GM12878 (cell line): Measurements from ENCODE around the gene CCDC88A. TPM values are rescaled to one million over a fixed set of nuclear protein-coding genes. Genes with fewer than 3 reads are reported as not detected.
A peak's percentile ranks its signal among the peaks of the same experiment; 100 is the strongest.

Source experiments
- ATAC-seq: fragments of 200-7000 bp; cut with Tn5 transposase; 3 replicates; pipeline ENCODE4 v1.9.1; 2020; ENCODE audit warnings: mild to moderate bottlenecking, moderate library complexity
- BruUV-seq: library from RNA; stranded (reverse); fragments of 400-500 nt; replicated peaks from 2 replicates; lab custom pipeline; 2021; lab: Mats Ljungman, UMichigan
- CTCF ChIA-PET: fragments of 300-600 bp; sonication (Branson Sonifier 250); formaldehyde crosslinking; extraction: SDS; loops from one replicate; lab custom pipeline; 2021; ENCODE audit warnings: inconsistent platforms; lab: Yijun Ruan, JAX
- POLR2A ChIA-PET: fragments of 350-600 bp; formaldehyde crosslinking; extraction: SDS; loops from one replicate; lab custom pipeline; 2021; ENCODE audit warnings: inconsistent platforms; lab: Charles Lee
- RAD21 ChIA-PET: fragments of 300-600 bp; sonication (Branson Sonifier 250); formaldehyde crosslinking; loops from one replicate; lab custom pipeline; 2023; ENCODE audit warnings: antibody characterized with exemption; ENCODE audit not compliant: unreplicated experiment; lab: Charles Lee
- SMC1A ChIA-PET: fragments of 300-600 bp; sonication (Branson Sonifier 250); formaldehyde crosslinking; loops from one replicate; lab custom pipeline; 2023; ENCODE audit not compliant: unreplicated experiment, uncharacterized antibody; lab: Charles Lee
- DNase-seq: peaks from one replicate; pipeline ENCODE4 v3.0.0-alpha.2; 2011; ENCODE audit warnings: low read depth, low spot score
- FAIRE-seq: peaks from 3 replicates; lab custom pipeline; 2011; peaks lifted over from hg19 to GRCh38; lab: Jason Lieb, UNC
- H2AFZ ChIP-seq: 2 replicates; pipeline ENCODE4 v1.6.0; 2011; ENCODE audit warnings: low read depth, low read length, control low read depth; ENCODE audit not compliant: control insufficient read depth
- H3K27ac ChIP-seq: 2 replicates; pipeline ENCODE4 v1.5.1; 2011; ENCODE audit warnings: control low read depth; ENCODE audit not compliant: control insufficient read depth, insufficient read depth
- H3K27me3 ChIP-seq, 2 experiments: replicated peaks in 1 of 2; 2 replicates each; pipeline versions ENCODE4 v1.6.0 to v1.6.1; 2011; ENCODE audit warnings: low read length in 1 of 2; ENCODE audit not compliant: control insufficient read depth in 2 of 2, insufficient read depth in 2 of 2
- H3K36me3 ChIP-seq, 2 experiments: 2 replicates each; pipeline ENCODE4 v1.5.1; 2011; ENCODE audit warnings: low read length in 1 of 2; ENCODE audit not compliant: control insufficient read depth in 2 of 2, insufficient read depth in 2 of 2
- H3K4me1 ChIP-seq: 2 replicates; pipeline ENCODE4 v1.6.1; 2011; ENCODE audit warnings: mild to moderate bottlenecking, low read length, moderate library complexity, mixed read lengths; ENCODE audit not compliant: control insufficient read depth, insufficient read depth
- H3K4me2 ChIP-seq: 2 replicates; pipeline ENCODE4 v1.6.0; 2011; ENCODE audit warnings: control low read depth; ENCODE audit not compliant: control insufficient read depth, insufficient read depth
- H3K4me3 ChIP-seq: fragments of 200-600 bp; sonication (generic); 2 replicates; pipeline ENCODE4 v1.5.1; 2016
- H3K79me2 ChIP-seq: 2 replicates; pipeline ENCODE4 v1.6.0; 2011; ENCODE audit warnings: low read length; ENCODE audit not compliant: control insufficient read depth, insufficient read depth
- H3K9ac ChIP-seq: 2 replicates; pipeline ENCODE4 v1.8.0; 2011; ENCODE audit warnings: low read length, control low read depth, mixed read lengths; ENCODE audit not compliant: control insufficient read depth, insufficient read depth
- H3K9me3 ChIP-seq: replicated peaks from 3 replicates; pipeline ENCODE4 v1.5.1; 2011; ENCODE audit warnings: mild to moderate bottlenecking, low read length; ENCODE audit not compliant: control insufficient read depth, insufficient read depth
- H4K20me1 ChIP-seq: 2 replicates; pipeline ENCODE4 v1.6.0; 2011; ENCODE audit not compliant: control insufficient read depth, insufficient read depth
- BCL11A ChIP-seq: IDR thresholded peaks from 2 replicates; pipeline ENCODE4 v1.6.1; 2011; ENCODE audit warnings: low read depth, low read length
- CHD4 ChIP-seq: fragments of 200-600 bp; sonication (generic); IDR thresholded peaks from 2 replicates; pipeline ENCODE4 v1.6.1; 2016; ENCODE audit warnings: mild to moderate bottlenecking
- ESRRA ChIP-seq: IDR thresholded peaks from 2 replicates; pipeline ENCODE4 v1.6.1; 2012; ENCODE audit warnings: mild to moderate bottlenecking, low read length, improper control_type of control experiment
- IKZF2 ChIP-seq, 2 experiments: fragments of 450-650 bp; IDR thresholded peaks; 2 replicates each; pipeline ENCODE4 v1.6.1; 2017; ENCODE audit warnings: mild to moderate bottlenecking in 2 of 2, moderate library complexity in 2 of 2
- MEF2A ChIP-seq: IDR thresholded peaks from 2 replicates; pipeline ENCODE4 v1.6.1; 2011; ENCODE audit warnings: low read depth, mild to moderate bottlenecking, low read length, moderate library complexity; ENCODE audit not compliant: insufficient read depth
- NR2C1 ChIP-seq: fragments of 450-650 bp; IDR thresholded peaks from 2 replicates; pipeline ENCODE4 v1.6.1; 2017; ENCODE audit warnings: antibody characterized with exemption, mild to moderate bottlenecking, moderate library complexity
- NR2F1 ChIP-seq: fragments of 450-650 bp; conservative IDR thresholded peaks from 2 replicates; pipeline ENCODE4 v1.6.1; 2017; ENCODE audit warnings: mild to moderate bottlenecking
- RAD21 ChIP-seq: IDR thresholded peaks from 2 replicates; pipeline ENCODE4 v1.6.1; 2011; ENCODE audit warnings: mild to moderate bottlenecking, low read depth, low read length, moderate library complexity; ENCODE audit not compliant: insufficient read depth
- ZBTB40 ChIP-seq: fragments of 450-650 bp; IDR thresholded peaks from 2 replicates; pipeline ENCODE4 v1.6.1; 2016; ENCODE audit warnings: mild to moderate bottlenecking, moderate library complexity, borderline replicate concordance
- WGBS: methylation state at CpG from one replicate; pipeline ENCODE4 v1.1.6; 2016; ENCODE audit warnings: low lambda C conversion rate; ENCODE audit not compliant: insufficient replicate concordance, insufficient coverage; ENCODE audit errors: missing lambda C conversion rate; 5-methylcytosine and 5-hydroxymethylcytosine counted together
- in situ Hi-C: fragments of 300-500 bp; cut with MboI; formaldehyde crosslinking; loops from 9 replicates; pipeline ENCODE4 v1.14.3; 2018; ENCODE audit warnings: mixed read lengths
- intact Hi-C: fragments of 100-400 bp; cut with micrococcal nuclease; formaldehyde crosslinking; loops from one replicate; pipeline ENCODE4 v1.14.2; 2022; ENCODE audit not compliant: unreplicated experiment
- polyA plus RNA-seq, 11 experiments: library from polyadenylated mRNA; depleted of rRNA in 4 of 11; unstranded in 6 of 11; stranded (reverse) in 5 of 11; fragments of >200 nt; fragmentation: Nextera tagmentation in 4 of 11; fragmentation: Illumina TruSeq in 1 of 11; extraction: Ambion mirVana in 4 of 11; extraction: Trizol in 1 of 11; gene quantifications; 1 replicate in 1 of 11; 2 replicates in 10 of 11; pipeline versions ENCODE4 v1.2.1 to v1.2.3, GENCODE V29; 2011 to 2016; ENCODE audit warnings: inconsistent platforms in 2 of 11, missing spikeins in 2 of 11, low read depth in 1 of 11
- total RNA-seq, 4 experiments: library from RNA; depleted of rRNA in 3 of 4; stranded (reverse); fragments of >200 nt in 3 of 4; fragmentation: Illumina TruSeq in 1 of 4; extraction: Trizol in 1 of 4; gene quantifications; 2 replicates each; pipeline versions ENCODE4 v1.2.1 to v1.2.3, GENCODE V29; 2013 to 2021

Gene CCDC88A
- total and polyA plus RNA-seq, 10 of the 15 experiments (the other 5 are each of a cell fraction or from before 2014, with no cell fraction given) = 1.8 to 71.6 (median 45.9) TPM

- ChIA-PET CTCF (interaction anchor here (1.0 to 1.3 kb wide), 2 partner anchors 9 to 29 kb away, joined by 3 read pairs; no protein-coding TSS in a partner anchor), SMC1A (interaction anchor here (1.4 to 1.8 kb wide), 2 partner anchors 10 to 11 kb away, joined by 3 to 8 read pairs; no protein-coding TSS in a partner anchor), RAD21 (interaction anchor here (0.7 kb wide), 1 partner anchor 117 kb away, joined by 4 read pairs; no protein-coding TSS in a partner anchor), POLR2A (no interaction called here)
- H3K9me3 ChIP-seq = no peaks in the 10 kb centered on the region
- H4K20me1 ChIP-seq = no peaks in the 10 kb centered on the region
- intact Hi-C loops = loop anchor here (5.0 kb wide), 1 partner anchor 102 kb away; the partner anchor contains the start of gene CCDC88A
- no peak overlapping the region for H3K4me2 ChIP-seq
- H3K27ac ChIP-seq = no peak overlapping the region
- H3K36me3 ChIP-seq = peaks cover 0 to 8% of the 10 kb centered on the region in 2 experiments; a peak in 2 of 4 replicates
- TF ChIP-seq MEF2A = no peak
- no peak for TF ChIP-seq ZBTB40
- TF ChIP-seq NR2C1 = peak; percentile 59; the same call in 1 of the 2 replicates
- no peak for TF ChIP-seq ESRRA
- TF ChIP-seq IKZF2 (IDR thresholded peaks at IDR 0.05) = 0 out of 4 replicates have a peak, but pooled peaks of 1 of the 2 experiments have one; percentile 17
- no peak for TF ChIP-seq CHD4
- TF ChIP-seq BCL11A = peak; percentile 20; the same call in 1 of the 2 replicates
- peak; percentile 96 for TF ChIP-seq NR2F1
- TF ChIP-seq RAD21 = no peak
- no peak overlapping the region for H3K4me3 ChIP-seq
- peaks cover 6% of the 10 kb centered on the region; the same call in 1 of the 2 replicates for H3K4me1 ChIP-seq
- no peaks in the 10 kb centered on the region for H3K27me3 ChIP-seq
- BruUV-seq = no TSS peak
- FAIRE-seq (no peak), ATAC-seq (0 out of 3 replicates have a peak, but pooled peaks have one; percentile 11), DNase-seq (no peak)
- H2AFZ ChIP-seq = no peak overlapping the region
- no peak overlapping the region for H3K9ac ChIP-seq
- no peaks in the 10 kb centered on the region for H3K79me2 ChIP-seq
- in situ Hi-C loops = no loop called here
- WGBS = 38% methylated on average over 1 of the region's 1 CpG
Measured at GRCh38 chr2:55314985-55315384, 104.7 kb downstream of the CCDC88A start.
